HG02571 (cell line): ENCODE results near the gene EFNB3.

Source experiments
- ATAC-seq: cut with Tn5 transposase; IDR thresholded peaks from one replicate; pipeline ENCODE4 v1.9.1; 2021; ENCODE audit warnings: mild to moderate bottlenecking, moderate library complexity; ENCODE audit not compliant: unreplicated experiment

Gene EFNB3

GRCh38 chr17:7716901-7717755, 12.1 kb downstream of the EFNB3 start, which contains the start of gene DNAH2:
DNAH2 (plus strand) TSS chr17:7717744; CDS start chr17:7719735, 1,991 bp downstream.
- ATAC-seq, result no peak

GRCh38 chr17:7717756-7718350, 12.9 kb downstream of the EFNB3 start:
- ATAC-seq, result no peak

- no peak for ATAC-seq
These were observed 14.7 kb downstream of the EFNB3 start for GRCh38 chr17:7719661-7720060.

GRCh38 chr17:7720125-7720524, 15.1 kb downstream of the EFNB3 start:
- no peak for ATAC-seq

- no peak for ATAC-seq
These were observed 16.6 kb downstream of the EFNB3 start for GRCh38 chr17:7721612-7722011.

GRCh38 chr17:7727886-7728285, 22.9 kb downstream of the EFNB3 start:
- ATAC-seq, result no peak

GRCh38 chr17:7729816-7730215, 24.8 kb downstream of the EFNB3 start:
- no peak for ATAC-seq

- no peak for ATAC-seq
These were observed 28.1 kb downstream of the EFNB3 start for GRCh38 chr17:7732981-7733539.

GRCh38 chr17:7737601-7738000, 32.6 kb downstream of the EFNB3 start:
- ATAC-seq, result no peak

- no peak for ATAC-seq
These were observed 34.7 kb downstream of the EFNB3 start for GRCh38 chr17:7739746-7740145.

- ATAC-seq, result no peak
These were observed 35.5 kb downstream of the EFNB3 start for GRCh38 chr17:7740481-7741001.

GRCh38 chr17:7742729-7743128, 37.7 kb downstream of the EFNB3 start:
- no peak for ATAC-seq

GRCh38 chr17:7744416-7744815, 39.4 kb downstream of the EFNB3 start:
- no peak for ATAC-seq

- ATAC-seq, result no peak
These were observed 40.9 kb downstream of the EFNB3 start for GRCh38 chr17:7745748-7746470.

- no peak for ATAC-seq
These were observed 42.7 kb downstream of the EFNB3 start for GRCh38 chr17:7747635-7748071.

GRCh38 chr17:7748076-7748775, 43.2 kb downstream of the EFNB3 start:
- ATAC-seq, result no peak

- ATAC-seq, result no peak
These were observed 45.4 kb downstream of the EFNB3 start for GRCh38 chr17:7750321-7750821.

- ATAC-seq, result no peak
These were observed 49.7 kb downstream of the EFNB3 start for GRCh38 chr17:7754656-7755055.

GRCh38 chr17:7755095-7755890, 50.3 kb downstream of the EFNB3 start:
- no peak for ATAC-seq
